Measurements from ENCODE around the gene TIAM2. TPM values are rescaled to one million over a fixed set of nuclear protein-coding genes. Genes with fewer than 3 reads are reported as not detected.

The TIAM2 gene
- total and polyA plus RNA-seq, 9 of the 15 experiments (the other 6 are each of a cell fraction or from before 2014, with no cell fraction given) = 0.73 to 6.5 (median 4.3) TPM

DNA sequence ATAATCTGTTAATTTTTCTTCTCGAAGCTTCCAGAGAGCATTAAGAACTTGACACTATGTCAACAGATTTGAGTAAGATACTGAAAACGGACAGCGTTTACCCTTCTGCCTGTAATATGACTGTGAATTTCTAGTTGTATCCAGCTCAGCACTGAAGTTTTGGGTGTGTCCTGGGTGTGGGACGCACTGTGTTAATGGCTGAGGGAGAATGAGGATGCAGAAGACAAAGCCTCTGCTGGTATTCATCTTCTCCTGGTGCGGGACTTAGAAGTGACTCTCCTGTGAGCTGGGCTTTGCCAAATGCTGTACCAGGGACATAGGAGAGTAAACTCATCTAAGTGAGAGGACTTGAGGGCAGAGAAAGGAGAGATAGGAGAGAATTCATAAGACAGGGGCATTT, 178.4 kb downstream of the TIAM2 start (continued):
- TF ChIP-seq, protein P1, sequence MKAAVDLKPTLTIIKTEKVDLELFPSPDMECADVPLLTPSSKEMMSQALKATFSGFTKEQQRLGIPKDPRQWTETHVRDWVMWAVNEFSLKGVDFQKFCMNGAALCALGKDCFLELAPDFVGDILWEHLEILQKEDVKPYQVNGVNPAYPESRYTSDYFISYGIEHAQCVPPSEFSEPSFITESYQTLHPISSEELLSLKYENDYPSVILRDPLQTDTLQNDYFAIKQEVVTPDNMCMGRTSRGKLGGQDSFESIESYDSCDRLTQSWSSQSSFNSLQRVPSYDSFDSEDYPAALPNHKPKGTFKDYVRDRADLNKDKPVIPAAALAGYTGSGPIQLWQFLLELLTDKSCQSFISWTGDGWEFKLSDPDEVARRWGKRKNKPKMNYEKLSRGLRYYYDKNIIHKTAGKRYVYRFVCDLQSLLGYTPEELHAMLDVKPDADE (conservative IDR thresholded peaks at IDR 0.05; ENCODE audit: control insufficient read depth, low read depth, low read length) = no peak
- TF ChIP-seq, protein P2, sequence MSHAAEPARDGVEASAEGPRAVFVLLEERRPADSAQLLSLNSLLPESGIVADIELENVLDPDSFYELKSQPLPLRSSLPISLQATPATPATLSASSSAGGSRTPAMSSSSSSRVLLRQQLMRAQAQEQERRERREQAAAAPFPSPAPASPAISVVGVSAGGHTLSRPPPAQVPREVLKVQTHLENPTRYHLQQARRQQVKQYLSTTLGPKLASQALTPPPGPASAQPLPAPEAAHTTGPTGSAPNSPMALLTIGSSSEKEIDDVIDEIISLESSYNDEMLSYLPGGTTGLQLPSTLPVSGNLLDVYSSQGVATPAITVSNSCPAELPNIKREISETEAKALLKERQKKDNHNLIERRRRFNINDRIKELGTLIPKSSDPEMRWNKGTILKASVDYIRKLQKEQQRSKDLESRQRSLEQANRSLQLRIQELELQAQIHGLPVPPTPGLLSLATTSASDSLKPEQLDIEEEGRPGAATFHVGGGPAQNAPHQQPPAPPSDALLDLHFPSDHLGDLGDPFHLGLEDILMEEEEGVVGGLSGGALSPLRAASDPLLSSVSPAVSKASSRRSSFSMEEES (CRISPR knock-in tag; IDR thresholded peaks at IDR 0.05) = no peak
- TF ChIP-seq SPI1 (IDR thresholded peaks at IDR 0.05; ENCODE audit: borderline replicate concordance, low read depth, low read length) = no peak
- no peak for TF ChIP-seq ZNF175 (CRISPR knock-in tag; IDR thresholded peaks at IDR 0.05; ENCODE audit: low read depth)
- TF ChIP-seq, protein P3, sequence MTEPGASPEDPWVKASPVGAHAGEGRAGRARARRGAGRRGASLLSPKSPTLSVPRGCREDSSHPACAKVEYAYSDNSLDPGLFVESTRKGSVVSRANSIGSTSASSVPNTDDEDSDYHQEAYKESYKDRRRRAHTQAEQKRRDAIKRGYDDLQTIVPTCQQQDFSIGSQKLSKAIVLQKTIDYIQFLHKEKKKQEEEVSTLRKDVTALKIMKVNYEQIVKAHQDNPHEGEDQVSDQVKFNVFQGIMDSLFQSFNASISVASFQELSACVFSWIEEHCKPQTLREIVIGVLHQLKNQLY (CRISPR knock-in tag; conservative IDR thresholded peaks at IDR 0.05) = no peak
- no peak for TF ChIP-seq MTA1 (IDR thresholded peaks at IDR 0.05; ENCODE audit: borderline replicate concordance)
- no peak for TF ChIP-seq FOXJ3 (CRISPR knock-in tag; IDR thresholded peaks at IDR 0.05)
- TF ChIP-seq ATF7 (IDR thresholded peaks at IDR 0.05) = no peak
- TF ChIP-seq ZNF445 (CRISPR knock-in tag; IDR thresholded peaks at IDR 0.05; ENCODE audit: low read depth) = no peak

Measured in K562 (cell line).